ENCODE data around the gene EEF1AKMT1. TPM values are rescaled to one million over a fixed set of nuclear protein-coding genes. Genes with fewer than 3 reads are reported as not detected.

EEF1AKMT1 gene
- total RNA-seq, 1 experiment from 2014 or later: 9.8 TPM

DNA sequence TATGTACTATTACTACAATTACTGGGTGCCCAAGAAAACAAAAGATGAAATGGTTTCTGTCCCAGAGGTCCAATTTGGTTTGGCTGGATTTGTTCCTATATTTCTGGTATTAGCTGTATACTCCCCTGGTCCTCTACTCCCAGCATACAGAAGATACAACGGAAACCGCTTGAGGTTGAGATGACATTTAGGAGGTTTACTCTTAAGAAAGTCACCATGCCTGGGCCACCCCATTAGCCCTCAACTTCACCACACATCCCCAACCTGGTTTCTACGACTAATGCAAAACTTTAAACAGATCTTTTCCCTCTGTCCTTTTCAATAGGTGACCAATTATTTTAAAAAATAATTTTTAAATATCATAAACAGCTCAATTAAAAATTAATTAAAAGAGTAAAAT is 46.0 kb upstream of the EEF1AKMT1 start:
- ChIA-PET RAD21 (ENCODE audit: low non-redundant PET in 1 of 2, low total read pairs in 2 of 2, uncharacterized antibody in 2 of 2, unreplicated experiment in 2 of 2) (no interaction called here), POLR2A (no interaction called here)

DNA sequence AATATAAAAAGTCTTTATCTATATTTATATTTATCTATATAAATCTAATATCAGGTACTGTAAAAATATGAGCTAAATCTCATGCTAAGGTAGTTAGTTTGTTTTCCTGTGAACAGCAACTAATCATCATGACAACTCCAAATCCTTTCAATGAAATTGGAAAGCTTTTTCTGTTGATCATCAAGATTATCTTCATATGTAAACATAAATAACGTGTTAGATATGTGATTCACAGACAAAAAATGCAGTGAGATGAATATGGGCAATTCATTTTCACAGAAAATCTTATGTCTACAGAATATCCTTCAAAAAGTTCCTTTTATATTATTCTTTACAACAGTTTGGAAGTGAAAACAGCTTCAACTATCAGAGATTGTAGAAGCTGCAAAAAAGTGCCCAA is 41.7 kb upstream of the EEF1AKMT1 start:
- peaks cover 0 to 5% of the 10 kb centered on the region in 2 experiments; a peak in 1 of 4 replicates for H3K4me1 ChIP-seq (ENCODE audit: control insufficient read depth in 1 of 2, insufficient read depth in 2 of 2, low read length in 2 of 2)
- no peak for DNase-seq (ENCODE audit: low read depth, low spot score)
- H3K9me3 ChIP-seq (ENCODE audit: control insufficient read depth in 1 of 2, insufficient read depth in 1 of 2, low read depth in 1 of 2, low read length in 2 of 2): no peaks in the 10 kb centered on the region
- no peak for ATAC-seq
- TF ChIP-seq SRF (IDR thresholded peaks at IDR 0.05; ENCODE audit: low read depth) (no peak), CEBPB (IDR thresholded peaks at IDR 0.05; ENCODE audit: low read depth) (no peak), SIN3A (IDR thresholded peaks at IDR 0.05; ENCODE audit: low read depth) (no peak), POLR2A (IDR thresholded peaks at IDR 0.05; ENCODE audit: borderline replicate concordance, extremely low read depth, insufficient read depth, insufficient read length) (no peak), JUND (IDR thresholded peaks at IDR 0.05) (no peak), FOSL1 (IDR thresholded peaks at IDR 0.05; ENCODE audit: low read depth) (no peak), ZNF274 (IDR thresholded peaks at IDR 0.05; ENCODE audit: low read depth, low read length) (no peak), EZH2phosphoT487 (IDR thresholded peaks at IDR 0.05; ENCODE audit: borderline replicate concordance) (no peak)
- TF ChIP-seq, protein P1, sequence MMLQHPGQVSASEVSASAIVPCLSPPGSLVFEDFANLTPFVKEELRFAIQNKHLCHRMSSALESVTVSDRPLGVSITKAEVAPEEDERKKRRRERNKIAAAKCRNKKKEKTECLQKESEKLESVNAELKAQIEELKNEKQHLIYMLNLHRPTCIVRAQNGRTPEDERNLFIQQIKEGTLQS (IDR thresholded peaks at IDR 0.05): no peak
- TF ChIP-seq, protein P2, sequence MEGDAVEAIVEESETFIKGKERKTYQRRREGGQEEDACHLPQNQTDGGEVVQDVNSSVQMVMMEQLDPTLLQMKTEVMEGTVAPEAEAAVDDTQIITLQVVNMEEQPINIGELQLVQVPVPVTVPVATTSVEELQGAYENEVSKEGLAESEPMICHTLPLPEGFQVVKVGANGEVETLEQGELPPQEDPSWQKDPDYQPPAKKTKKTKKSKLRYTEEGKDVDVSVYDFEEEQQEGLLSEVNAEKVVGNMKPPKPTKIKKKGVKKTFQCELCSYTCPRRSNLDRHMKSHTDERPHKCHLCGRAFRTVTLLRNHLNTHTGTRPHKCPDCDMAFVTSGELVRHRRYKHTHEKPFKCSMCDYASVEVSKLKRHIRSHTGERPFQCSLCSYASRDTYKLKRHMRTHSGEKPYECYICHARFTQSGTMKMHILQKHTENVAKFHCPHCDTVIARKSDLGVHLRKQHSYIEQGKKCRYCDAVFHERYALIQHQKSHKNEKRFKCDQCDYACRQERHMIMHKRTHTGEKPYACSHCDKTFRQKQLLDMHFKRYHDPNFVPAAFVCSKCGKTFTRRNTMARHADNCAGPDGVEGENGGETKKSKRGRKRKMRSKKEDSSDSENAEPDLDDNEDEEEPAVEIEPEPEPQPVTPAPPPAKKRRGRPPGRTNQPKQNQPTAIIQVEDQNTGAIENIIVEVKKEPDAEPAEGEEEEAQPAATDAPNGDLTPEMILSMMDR (IDR thresholded peaks at IDR 0.05 in 2 of 3, conservative IDR thresholded peaks at IDR 0.05 in 1 of 3; ENCODE audit: borderline replicate concordance in 1 of 3, insufficient read depth in 1 of 3, low read depth in 2 of 3, low read length in 2 of 3): no peak
- no peaks in the 10 kb centered on the region for H3K27me3 ChIP-seq (ENCODE audit: insufficient read depth, low read length)
- no peaks in the 10 kb centered on the region for H3K9me2 ChIP-seq (ENCODE audit: insufficient read depth)
- BruUV-seq (replicated peaks): no TSS peak
- no peak overlapping the region for H3K27ac ChIP-seq (ENCODE audit: low read depth, low read length)
- ChIA-PET CTCF (interaction anchor here (6.4 kb wide), 1 partner anchor 12 kb away, joined by 34 read pairs; no protein-coding TSS in a partner anchor), RAD21 (ENCODE audit: low non-redundant PET in 1 of 2, low total read pairs in 2 of 2, uncharacterized antibody in 2 of 2, unreplicated experiment in 2 of 2) (no interaction called here), POLR2A (no interaction called here)
- intact Hi-C loops (cut with micrococcal nuclease): no loop called here
- H3K4me3 ChIP-seq (replicated peaks in 1 of 2; ENCODE audit: low read depth in 1 of 2, low read length in 2 of 2): no peak overlapping the region
- H4K20me1 ChIP-seq (ENCODE audit: insufficient read depth): no peaks in the 10 kb centered on the region
- H3K4me2 ChIP-seq (ENCODE audit: low read length): no peak overlapping the region
- H3K9ac ChIP-seq (ENCODE audit: low read length): no peak overlapping the region
- H2AFZ ChIP-seq (ENCODE audit: low read depth, low read length, poor library complexity, severe bottlenecking): no peak overlapping the region
- peaks cover 0 to 3% of the 10 kb centered on the region in 2 experiments; a peak in 1 of 4 replicates for H3K36me3 ChIP-seq (ENCODE audit: control insufficient read depth in 1 of 2, insufficient read depth in 2 of 2, low read length in 2 of 2)
- H3K79me2 ChIP-seq (ENCODE audit: insufficient read depth, low read length): peaks cover 49% of the 10 kb centered on the region

More for the DNA sequence above, 46.0 kb upstream of the EEF1AKMT1 start:
- DNase-seq (ENCODE audit: low read depth, low spot score): no peak
- no peak for ATAC-seq
- Histone ChIP-seq H3K4me2 (ENCODE audit: low read length) (no peak overlapping the region), H2AFZ (ENCODE audit: low read depth, low read length, poor library complexity, severe bottlenecking) (no peak overlapping the region), H3K27me3 (ENCODE audit: insufficient read depth, low read length) (no peaks in the 10 kb centered on the region), H4K20me1 (ENCODE audit: insufficient read depth) (peaks cover 3% of the 10 kb centered on the region; the same call in 1 of the 2 replicates), H3K4me3 (replicated peaks in 1 of 2; ENCODE audit: low read depth in 1 of 2, low read length in 2 of 2) (no peak overlapping the region), H3K79me2 (ENCODE audit: insufficient read depth, low read length) (peaks cover 42% of the 10 kb centered on the region), H3K9me3 (ENCODE audit: control insufficient read depth in 1 of 2, insufficient read depth in 1 of 2, low read depth in 1 of 2, low read length in 2 of 2) (no peaks in the 10 kb centered on the region), H3K27ac (ENCODE audit: low read depth, low read length) (no peak overlapping the region), H3K36me3 (ENCODE audit: control insufficient read depth in 1 of 2, insufficient read depth in 2 of 2, low read length in 2 of 2) (peaks cover 0 to 7% of the 10 kb centered on the region in 2 experiments; a peak in 2 of 4 replicates), H3K9ac (ENCODE audit: low read length) (no peak overlapping the region), H3K9me2 (ENCODE audit: insufficient read depth) (no peaks in the 10 kb centered on the region), H3K4me1 (ENCODE audit: control insufficient read depth in 1 of 2, insufficient read depth in 2 of 2, low read length in 2 of 2) (no peaks in the 10 kb centered on the region)
- TF ChIP-seq YY1 (IDR thresholded peaks at IDR 0.05; ENCODE audit: extremely low read depth, insufficient replicate concordance, low read depth, low read length) (no peak), CEBPB (IDR thresholded peaks at IDR 0.05; ENCODE audit: low read depth) (no peak), EZH2phosphoT487 (IDR thresholded peaks at IDR 0.05; ENCODE audit: borderline replicate concordance) (no peak), FOSL1 (IDR thresholded peaks at IDR 0.05; ENCODE audit: low read depth) (no peak)
- CTCF ChIA-PET: interaction anchor here (6.4 kb wide), 1 partner anchor 8 kb away, joined by 34 read pairs; no protein-coding TSS in a partner anchor
- intact Hi-C loops (cut with micrococcal nuclease): no loop called here
- BruUV-seq (replicated peaks): no TSS peak
